Measurements from ENCODE around the gene BATF.
A peak's percentile ranks its signal among the peaks of the same experiment; 100 is the strongest.

DNA sequence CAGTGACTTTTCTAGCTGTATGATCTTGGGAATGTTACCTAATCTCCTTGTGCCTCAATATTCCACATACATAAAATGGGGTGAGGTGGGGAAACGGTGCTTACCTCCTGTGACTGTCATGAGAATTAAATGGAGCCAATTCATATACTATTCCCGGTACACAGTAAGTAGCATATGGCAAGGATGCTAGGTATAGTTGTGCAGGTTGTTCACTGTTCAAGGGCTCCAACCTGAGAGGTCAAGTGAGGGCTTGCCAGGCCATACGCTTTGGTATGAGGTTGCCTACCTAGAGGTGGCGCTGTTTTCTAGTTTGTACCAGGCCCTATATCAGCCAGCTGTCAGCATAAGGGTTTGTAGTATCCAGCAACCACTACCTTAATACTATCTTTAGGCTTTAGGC lies 3.6 kb upstream of the BATF start:
- no peak for TF ChIP-seq EP300 (IDR thresholded peaks at IDR 0.05)
- TF ChIP-seq, protein P1, sequence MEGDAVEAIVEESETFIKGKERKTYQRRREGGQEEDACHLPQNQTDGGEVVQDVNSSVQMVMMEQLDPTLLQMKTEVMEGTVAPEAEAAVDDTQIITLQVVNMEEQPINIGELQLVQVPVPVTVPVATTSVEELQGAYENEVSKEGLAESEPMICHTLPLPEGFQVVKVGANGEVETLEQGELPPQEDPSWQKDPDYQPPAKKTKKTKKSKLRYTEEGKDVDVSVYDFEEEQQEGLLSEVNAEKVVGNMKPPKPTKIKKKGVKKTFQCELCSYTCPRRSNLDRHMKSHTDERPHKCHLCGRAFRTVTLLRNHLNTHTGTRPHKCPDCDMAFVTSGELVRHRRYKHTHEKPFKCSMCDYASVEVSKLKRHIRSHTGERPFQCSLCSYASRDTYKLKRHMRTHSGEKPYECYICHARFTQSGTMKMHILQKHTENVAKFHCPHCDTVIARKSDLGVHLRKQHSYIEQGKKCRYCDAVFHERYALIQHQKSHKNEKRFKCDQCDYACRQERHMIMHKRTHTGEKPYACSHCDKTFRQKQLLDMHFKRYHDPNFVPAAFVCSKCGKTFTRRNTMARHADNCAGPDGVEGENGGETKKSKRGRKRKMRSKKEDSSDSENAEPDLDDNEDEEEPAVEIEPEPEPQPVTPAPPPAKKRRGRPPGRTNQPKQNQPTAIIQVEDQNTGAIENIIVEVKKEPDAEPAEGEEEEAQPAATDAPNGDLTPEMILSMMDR (IDR thresholded peaks at IDR 0.05), result peak in 1 of 3 experiments; percentile 14
- TF ChIP-seq POLR2A (IDR thresholded peaks at IDR 0.05; ENCODE audit: low read depth), result no peak
- TF ChIP-seq POLR2AphosphoS5 (IDR thresholded peaks at IDR 0.05), result no peak

Data from esophagus muscularis mucosa (tissue), 4 donors.